ENCODE results near the gene NBPF12.
"Not testable (repeated sequence)": the region's sequence is repeated elsewhere in the genome, so short reads cannot be mapped to it uniquely, and the experiment has no call there.

- not testable (repeated sequence) for TF ChIP-seq POLR2A (IDR thresholded peaks at IDR 0.05; ENCODE audit: low read depth, low read length); POLR2AphosphoS5 (IDR thresholded peaks at IDR 0.05; ENCODE audit: low read depth, low read length); TAF1 (IDR thresholded peaks at IDR 0.05; ENCODE audit: borderline replicate concordance, low read depth, low read length)
These were observed 2.2 kb downstream of the NBPF12 start for GRCh38 chr1:146940293-146940692.

All from GM12892 (cell line).